Upper lobe of left lung (tissue), 6 donors: Measurements from ENCODE around the gene FBXO8. TPM values are rescaled to one million over a fixed set of nuclear protein-coding genes. Genes with fewer than 3 reads are reported as not detected.

Experiments
- ATAC-seq, 2 donors: fragments of 200-7000 bp; cut with Tn5 transposase; one replicate each; pipeline ENCODE4 v1.9.1; 2022; ENCODE audit warnings: mild to moderate bottlenecking in 2 of 2, moderate library complexity in 2 of 2; ENCODE audit not compliant: low FRiP score in 2 of 2
- DNase-seq, 2 donors: peaks; one replicate each; pipeline ENCODE4 v3.0.0-alpha.2; 2019 to 2020
- H3K27ac ChIP-seq, 4 donors: fragments of 200-600 bp; sonication (generic); one replicate each; pipeline ENCODE4 v1.5.1; 2016 to 2019
- H3K27me3 ChIP-seq, 4 donors: fragments of 200-600 bp; sonication (generic); one replicate each; pipeline ENCODE4 v1.5.1; 2017 to 2019
- H3K36me3 ChIP-seq, 4 donors: fragments of 200-600 bp; sonication (generic); one replicate each; pipeline ENCODE4 v1.5.1; 2016 to 2019
- H3K4me1 ChIP-seq, 4 donors: fragments of 200-600 bp; sonication (generic); one replicate each; pipeline ENCODE4 v1.5.1; 2018 to 2019
- H3K4me3 ChIP-seq, 4 donors: fragments of 200-600 bp; sonication (generic); one replicate each; pipeline ENCODE4 v1.5.1; 2017 to 2019; ENCODE audit warnings: mild to moderate bottlenecking in 2 of 4, moderate library complexity in 1 of 4
- H3K9me3 ChIP-seq, 4 donors: fragments of 200-600 bp; sonication (generic); one replicate each; pipeline ENCODE4 v1.5.1; 2018 to 2019
- EP300 ChIP-seq, 4 donors: sonication (generic); formaldehyde crosslinking; IDR thresholded peaks; one replicate each; pipeline ENCODE4 v1.5.1; 2017; ENCODE audit warnings: antibody characterized with exemption in 4 of 4, control low read depth in 2 of 4
- POLR2A ChIP-seq, 4 donors: fragments of 450-650 bp; IDR thresholded peaks; one replicate each; pipeline ENCODE4 v1.5.1; 2016 to 2017; ENCODE audit warnings: antibody characterized with exemption in 4 of 4, mild to moderate bottlenecking in 2 of 4
- POLR2AphosphoS5 ChIP-seq, 2 donors: sonication (generic); formaldehyde crosslinking; IDR thresholded peaks; one replicate each; pipeline ENCODE4 v1.5.1; 2017; ENCODE audit warnings: antibody characterized with exemption in 2 of 2
- WGBS, 2 donors: methylation state at CpG; one replicate each; pipeline ENCODE4 v1.1.5; 2017 to 2018; 5-methylcytosine and 5-hydroxymethylcytosine counted together
- total RNA-seq, 6 donors: library from RNA; depleted of rRNA in 4 of 6; stranded (reverse); fragments of >200 nt in 4 of 6; gene quantifications; one replicate each; pipeline versions ENCODE4 v1.1.0 to v1.2.1, GENCODE V29; 2016 to 2021
- TF ChIP-seq, protein P1 (sequence below), 6 experiments: fragments of 450-650 bp in 4 of 6; fragments of 200-600 bp in 2 of 6; sonication (generic) in 2 of 6; IDR thresholded peaks; one replicate each; pipeline ENCODE4 v1.5.1; 2016 to 2019; ENCODE audit warnings: antibody characterized with exemption in 6 of 6
- donor health status: DM: no; HTN: no; CAD: no; lungs with moderate emphysema.
- donor health status: DM: no; HTN: yes; CAD: no; lungs with severe emphysema.

The FBXO8 gene
- total RNA-seq, 6 donors from 2014 or later = 13.5 to 48.9 (median 26.1) TPM

DNA sequence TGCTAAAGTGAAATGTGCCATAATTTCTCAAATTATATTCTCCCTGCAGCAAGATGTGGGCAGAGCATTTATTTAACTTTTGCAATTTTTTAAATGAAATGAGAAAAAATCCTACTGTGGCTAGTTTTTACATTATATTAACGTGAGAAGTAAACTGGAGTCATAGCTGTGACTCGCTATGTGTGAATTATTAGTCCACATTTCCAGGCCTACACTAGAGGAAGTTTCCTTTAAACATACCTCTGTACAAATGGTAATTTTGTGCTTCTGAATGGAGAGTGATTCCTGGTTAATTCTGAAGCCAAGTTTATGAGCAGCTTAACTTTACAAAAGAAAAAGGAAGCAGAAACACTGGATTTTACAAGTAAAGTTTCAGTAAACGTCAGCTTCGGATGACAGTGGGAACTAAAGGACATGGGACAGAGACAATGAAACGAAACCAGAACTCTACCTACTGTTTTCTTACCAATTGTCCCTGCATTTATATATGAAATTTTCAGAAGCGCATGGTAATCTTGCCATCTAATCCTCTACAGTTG lies 72.4 kb downstream of the FBXO8 start:
- no peaks in the 10 kb centered on the region for H3K36me3 ChIP-seq
- TF ChIP-seq POLR2A (IDR thresholded peaks at IDR 0.05) (no peak), EP300 (IDR thresholded peaks at IDR 0.05) (no peak), POLR2AphosphoS5 (IDR thresholded peaks at IDR 0.05) (no peak)
- TF ChIP-seq, protein P1, sequence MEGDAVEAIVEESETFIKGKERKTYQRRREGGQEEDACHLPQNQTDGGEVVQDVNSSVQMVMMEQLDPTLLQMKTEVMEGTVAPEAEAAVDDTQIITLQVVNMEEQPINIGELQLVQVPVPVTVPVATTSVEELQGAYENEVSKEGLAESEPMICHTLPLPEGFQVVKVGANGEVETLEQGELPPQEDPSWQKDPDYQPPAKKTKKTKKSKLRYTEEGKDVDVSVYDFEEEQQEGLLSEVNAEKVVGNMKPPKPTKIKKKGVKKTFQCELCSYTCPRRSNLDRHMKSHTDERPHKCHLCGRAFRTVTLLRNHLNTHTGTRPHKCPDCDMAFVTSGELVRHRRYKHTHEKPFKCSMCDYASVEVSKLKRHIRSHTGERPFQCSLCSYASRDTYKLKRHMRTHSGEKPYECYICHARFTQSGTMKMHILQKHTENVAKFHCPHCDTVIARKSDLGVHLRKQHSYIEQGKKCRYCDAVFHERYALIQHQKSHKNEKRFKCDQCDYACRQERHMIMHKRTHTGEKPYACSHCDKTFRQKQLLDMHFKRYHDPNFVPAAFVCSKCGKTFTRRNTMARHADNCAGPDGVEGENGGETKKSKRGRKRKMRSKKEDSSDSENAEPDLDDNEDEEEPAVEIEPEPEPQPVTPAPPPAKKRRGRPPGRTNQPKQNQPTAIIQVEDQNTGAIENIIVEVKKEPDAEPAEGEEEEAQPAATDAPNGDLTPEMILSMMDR (IDR thresholded peaks at IDR 0.05) = no peak
- no peak for DNase-seq
- H3K27me3 ChIP-seq = peaks cover 5 to 40% (median 14%) of the 10 kb centered on the region in 4 donors
- no peak for ATAC-seq
- 58 to 60% methylated on average over 6 of the region's 6 CpGs for WGBS, 2 donors
- no peak overlapping the region for H3K27ac ChIP-seq
- no peaks in the 10 kb centered on the region for H3K9me3 ChIP-seq
- peaks cover 4 to 27% (median 15%) of the 10 kb centered on the region in 4 donors for H3K4me1 ChIP-seq
- H3K4me3 ChIP-seq = no peak overlapping the region

DNA sequence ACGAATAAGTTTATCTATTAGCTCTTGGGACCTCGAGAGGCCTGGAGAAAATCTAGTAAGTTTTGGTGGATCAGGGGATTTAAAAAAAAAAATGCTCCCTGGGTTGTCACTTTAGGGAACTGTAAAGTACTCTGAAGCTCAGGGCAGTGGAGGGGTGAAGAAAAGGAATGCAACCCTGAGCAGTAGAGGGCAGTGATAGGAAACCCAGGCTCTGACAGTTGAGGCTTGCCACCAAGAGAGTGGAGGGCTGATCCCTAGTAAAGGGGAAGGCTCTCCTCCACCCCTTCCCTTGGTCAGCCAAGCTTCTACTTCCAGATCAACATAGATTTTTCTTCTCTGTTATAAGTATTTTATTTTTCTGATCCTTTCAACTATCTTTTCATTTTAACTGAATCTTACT lies 73.1 kb downstream of the FBXO8 start:
- no peak for ATAC-seq
- Histone ChIP-seq H3K4me3 (no peak overlapping the region), H3K36me3 (no peaks in the 10 kb centered on the region), H3K4me1 (peaks cover 4 to 22% (median 14%) of the 10 kb centered on the region in 4 donors), H3K27me3 (peaks cover 5 to 33% (median 13%) of the 10 kb centered on the region in 4 donors), H3K9me3 (no peaks in the 10 kb centered on the region), H3K27ac (no peak overlapping the region)
- TF ChIP-seq EP300 (IDR thresholded peaks at IDR 0.05) = no peak
- TF ChIP-seq POLR2AphosphoS5 (IDR thresholded peaks at IDR 0.05) = no peak
- no peak for TF ChIP-seq POLR2A (IDR thresholded peaks at IDR 0.05)
- TF ChIP-seq, protein P1 (IDR thresholded peaks at IDR 0.05) = no peak
- 64 to 66% methylated on average over 2 of the region's 2 CpGs for WGBS, 2 donors
- DNase-seq = no peak

DNA sequence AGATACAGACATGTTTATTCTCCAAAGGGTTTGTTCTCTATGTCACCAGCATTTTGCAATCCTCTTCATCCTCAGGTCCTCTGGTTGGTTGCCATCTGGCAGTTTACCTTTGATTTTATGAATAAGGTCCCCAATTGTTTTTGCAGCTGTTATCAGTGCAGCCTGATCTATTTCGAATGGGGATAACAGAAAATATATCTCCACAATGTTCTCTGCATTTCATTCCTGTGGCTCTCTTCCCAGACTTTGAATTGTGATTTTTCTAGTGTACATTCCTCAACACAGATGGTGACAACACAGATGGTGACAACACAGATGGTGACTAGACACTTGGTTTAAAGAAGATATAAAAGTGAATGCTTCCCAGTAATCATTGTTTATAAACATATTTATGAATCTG lies 74.1 kb downstream of the FBXO8 start:
- ATAC-seq (no peak), DNase-seq (no peak)
- Histone ChIP-seq H3K9me3 (no peaks in the 10 kb centered on the region), H3K36me3 (no peaks in the 10 kb centered on the region), H3K27me3 (peaks cover 5 to 23% (median 7%) of the 10 kb centered on the region in 4 donors), H3K4me1 (peaks cover 4 to 15% (median 8%) of the 10 kb centered on the region in 4 donors), H3K4me3 (no peak overlapping the region), H3K27ac (no peak overlapping the region)
- WGBS, 2 donors = 28 to 29% methylated on average over 1 of the region's 1 CpG
- TF ChIP-seq, protein P1 (IDR thresholded peaks at IDR 0.05) = no peak
- TF ChIP-seq POLR2A (IDR thresholded peaks at IDR 0.05) = no peak
- TF ChIP-seq POLR2AphosphoS5 (IDR thresholded peaks at IDR 0.05) = no peak
- no peak for TF ChIP-seq EP300 (IDR thresholded peaks at IDR 0.05)

DNA sequence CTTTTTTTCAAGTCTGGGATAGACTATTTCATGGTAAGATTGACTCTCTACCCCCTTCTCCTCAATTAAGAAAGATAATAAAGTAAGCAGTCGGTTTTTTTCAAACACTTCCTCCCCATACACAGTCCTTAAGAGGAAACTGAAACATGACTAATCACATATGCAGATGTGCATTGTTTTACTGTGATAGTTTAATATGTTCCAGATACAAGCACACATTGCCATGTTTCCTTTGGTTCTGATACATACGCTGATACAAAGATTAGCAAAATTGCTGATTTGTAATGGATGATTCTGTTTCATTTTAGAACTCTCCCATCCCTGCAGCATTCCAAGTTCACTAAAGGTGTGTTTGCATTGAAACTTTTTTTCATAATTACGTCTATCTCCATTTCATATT lies 76.1 kb downstream of the FBXO8 start:
- H3K4me1 ChIP-seq = peaks cover 0 to 8% (median 2%) of the 10 kb centered on the region in 4 donors
- H3K4me3 ChIP-seq = no peak overlapping the region
- WGBS, 2 donors = 52 to 61% methylated on average over 3 of the region's 3 CpGs
- no peak for DNase-seq
- H3K9me3 ChIP-seq = no peaks in the 10 kb centered on the region
- TF ChIP-seq EP300 (IDR thresholded peaks at IDR 0.05) (no peak), POLR2A (IDR thresholded peaks at IDR 0.05) (no peak), POLR2AphosphoS5 (IDR thresholded peaks at IDR 0.05) (no peak)
- TF ChIP-seq, protein P1 (IDR thresholded peaks at IDR 0.05) = no peak
- H3K27ac ChIP-seq = no peak overlapping the region
- H3K36me3 ChIP-seq = no peaks in the 10 kb centered on the region
- ATAC-seq = no peak
- H3K27me3 ChIP-seq = peaks cover 0 to 11% (median 0%) of the 10 kb centered on the region in 4 donors
